ENCODE data around the gene COX6B2. TPM values are rescaled to one million over a fixed set of nuclear protein-coding genes. Genes with fewer than 3 reads are reported as not detected.

COX6B2 gene
- total RNA-seq, 1 experiment from 2014 or later = 0.80 TPM

DNA sequence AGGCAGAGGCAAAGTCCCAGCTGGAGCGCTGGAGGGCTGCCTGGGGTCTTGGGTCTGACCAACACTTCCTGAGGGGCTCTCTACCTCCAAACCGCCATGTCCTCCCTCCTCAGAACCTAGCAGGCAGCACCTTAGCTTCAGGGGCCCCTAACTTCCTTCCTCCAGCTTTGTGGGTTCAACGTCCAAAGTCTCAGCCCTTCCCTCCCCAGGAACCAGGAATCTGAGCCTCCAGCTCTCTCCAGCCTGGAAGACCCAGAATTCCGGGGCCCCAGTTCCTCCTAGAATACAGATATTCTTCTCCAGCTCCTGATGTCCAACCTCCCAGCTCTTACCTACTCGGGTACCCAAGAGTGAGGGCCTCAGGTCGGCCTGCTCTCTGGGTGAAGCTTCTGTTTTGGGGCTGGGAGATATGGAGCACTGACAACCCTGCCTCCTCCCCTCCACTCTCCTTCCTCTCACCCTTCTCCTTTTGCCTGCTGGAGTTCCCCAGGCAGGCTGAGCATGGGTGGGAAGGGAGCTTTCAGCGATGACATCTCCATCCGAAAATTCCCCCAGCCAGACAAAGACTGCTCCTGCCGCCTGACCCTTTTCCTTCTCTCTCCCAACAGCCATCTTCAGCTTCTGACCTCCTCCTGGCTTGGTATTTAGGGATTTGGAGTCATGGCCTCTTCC lies 32.9 kb downstream of the COX6B2 start:
- no peak overlapping the region for H3K4me3 ChIP-seq (ENCODE audit: low read length)
- BruUV-seq (replicated peaks) = no TSS peak
- CTCF ChIA-PET = no interaction called here
- intact Hi-C loops (cut with micrococcal nuclease) = no loop called here
- TF ChIP-seq EZH2phosphoT487 (IDR thresholded peaks at IDR 0.05; ENCODE audit: borderline replicate concordance, low read length) = no peak
- TF ChIP-seq EZH2 (IDR thresholded peaks at IDR 0.05; ENCODE audit: low read length, unreplicated experiment) = no peak
- TF ChIP-seq, protein P1, sequence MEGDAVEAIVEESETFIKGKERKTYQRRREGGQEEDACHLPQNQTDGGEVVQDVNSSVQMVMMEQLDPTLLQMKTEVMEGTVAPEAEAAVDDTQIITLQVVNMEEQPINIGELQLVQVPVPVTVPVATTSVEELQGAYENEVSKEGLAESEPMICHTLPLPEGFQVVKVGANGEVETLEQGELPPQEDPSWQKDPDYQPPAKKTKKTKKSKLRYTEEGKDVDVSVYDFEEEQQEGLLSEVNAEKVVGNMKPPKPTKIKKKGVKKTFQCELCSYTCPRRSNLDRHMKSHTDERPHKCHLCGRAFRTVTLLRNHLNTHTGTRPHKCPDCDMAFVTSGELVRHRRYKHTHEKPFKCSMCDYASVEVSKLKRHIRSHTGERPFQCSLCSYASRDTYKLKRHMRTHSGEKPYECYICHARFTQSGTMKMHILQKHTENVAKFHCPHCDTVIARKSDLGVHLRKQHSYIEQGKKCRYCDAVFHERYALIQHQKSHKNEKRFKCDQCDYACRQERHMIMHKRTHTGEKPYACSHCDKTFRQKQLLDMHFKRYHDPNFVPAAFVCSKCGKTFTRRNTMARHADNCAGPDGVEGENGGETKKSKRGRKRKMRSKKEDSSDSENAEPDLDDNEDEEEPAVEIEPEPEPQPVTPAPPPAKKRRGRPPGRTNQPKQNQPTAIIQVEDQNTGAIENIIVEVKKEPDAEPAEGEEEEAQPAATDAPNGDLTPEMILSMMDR (conservative IDR thresholded peaks at IDR 0.05; ENCODE audit: low read depth, low read length) = no peak
- H3K9ac ChIP-seq (ENCODE audit: low read length) = no peak overlapping the region
- POLR2A ChIA-PET (ENCODE audit: unreplicated experiment) = interaction anchor here (0.6 kb wide), 1 partner anchor 18 kb away, joined by 4 read pairs; the partner anchor contains the start of gene KMT5C
- H3K79me2 ChIP-seq (ENCODE audit: low read length) = no peaks in the 10 kb centered on the region
- no peak overlapping the region for H2AFZ ChIP-seq (ENCODE audit: low read length)
- no peaks in the 10 kb centered on the region for H3K27me3 ChIP-seq (ENCODE audit: low read length)
- DNase-seq = no peak
- no peaks in the 10 kb centered on the region for H4K20me1 ChIP-seq (ENCODE audit: low read length)
- no peaks in the 10 kb centered on the region for H3K4me1 ChIP-seq (ENCODE audit: insufficient read depth, low read length)
- H3K9me2 ChIP-seq (replicated peaks; ENCODE audit: low read length) = no peaks in the 10 kb centered on the region
- H3F3A ChIP-seq (ENCODE audit: low read length, unreplicated experiment) = no peaks in the 10 kb centered on the region
- H3K4me2 ChIP-seq (ENCODE audit: low read length) = no peak overlapping the region
- no peak for ATAC-seq
- H3K27ac ChIP-seq (ENCODE audit: low read length) = no peak overlapping the region
- no peaks in the 10 kb centered on the region for H3K36me3 ChIP-seq (ENCODE audit: low read depth, low read length)
- no peaks in the 10 kb centered on the region for H3K9me3 ChIP-seq (ENCODE audit: low read length)

DNA sequence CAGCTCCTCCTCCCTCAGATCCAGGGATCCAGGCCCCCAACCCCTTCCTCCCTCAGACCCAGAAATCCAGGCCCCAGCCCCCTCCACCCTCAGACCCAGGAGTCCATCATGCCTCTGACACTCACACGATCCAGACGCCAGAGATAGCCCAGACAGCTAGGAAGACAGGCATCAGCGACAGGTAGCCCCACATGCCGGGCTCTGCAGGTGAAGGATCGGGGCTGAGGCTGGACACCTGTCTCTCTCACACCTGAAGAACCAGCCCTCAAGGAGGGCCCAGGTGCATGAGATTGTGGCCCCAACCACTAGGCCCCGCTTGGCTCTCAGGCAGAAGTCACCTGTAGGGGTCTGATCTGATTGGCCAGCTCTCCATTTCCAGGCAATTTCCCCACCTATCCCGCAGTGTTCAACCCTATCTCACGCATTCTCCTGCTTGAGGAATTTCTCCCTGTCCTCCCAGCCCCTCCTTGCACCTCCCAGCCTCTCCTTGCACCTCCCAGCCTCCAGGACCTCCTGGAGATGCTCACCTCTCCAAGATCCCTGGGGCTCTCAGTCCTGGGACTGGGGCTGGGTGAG lies 33.6 kb downstream of the COX6B2 start:
- no peak for ATAC-seq
- no TSS peak for BruUV-seq (replicated peaks)
- TF ChIP-seq EZH2phosphoT487 (IDR thresholded peaks at IDR 0.05; ENCODE audit: borderline replicate concordance, low read length) (no peak), EZH2 (IDR thresholded peaks at IDR 0.05; ENCODE audit: low read length, unreplicated experiment) (no peak)
- TF ChIP-seq, protein P1 (conservative IDR thresholded peaks at IDR 0.05; ENCODE audit: low read depth, low read length) = no peak
- DNase-seq = no peak
- Histone ChIP-seq H4K20me1 (ENCODE audit: low read length) (no peaks in the 10 kb centered on the region), H3K27me3 (ENCODE audit: low read length) (no peaks in the 10 kb centered on the region), H3K4me2 (ENCODE audit: low read length) (no peak overlapping the region), H3K27ac (ENCODE audit: low read length) (no peak overlapping the region), H3K36me3 (ENCODE audit: low read depth, low read length) (no peaks in the 10 kb centered on the region), H3K9me2 (replicated peaks; ENCODE audit: low read length) (no peaks in the 10 kb centered on the region), H3K9ac (ENCODE audit: low read length) (no peak overlapping the region), H3K9me3 (ENCODE audit: low read length) (no peaks in the 10 kb centered on the region), H3F3A (ENCODE audit: low read length, unreplicated experiment) (no peaks in the 10 kb centered on the region), H3K4me3 (ENCODE audit: low read length) (no peak overlapping the region), H2AFZ (ENCODE audit: low read length) (no peak overlapping the region), H3K79me2 (ENCODE audit: low read length) (no peaks in the 10 kb centered on the region), H3K4me1 (ENCODE audit: insufficient read depth, low read length) (no peaks in the 10 kb centered on the region)
- intact Hi-C loops (cut with micrococcal nuclease) = no loop called here
- ChIA-PET POLR2A (ENCODE audit: unreplicated experiment) (interaction anchor here (0.6 kb wide), 1 partner anchor 18 kb away, joined by 4 read pairs; the partner anchor contains the start of gene KMT5C), CTCF (no interaction called here)

DNA sequence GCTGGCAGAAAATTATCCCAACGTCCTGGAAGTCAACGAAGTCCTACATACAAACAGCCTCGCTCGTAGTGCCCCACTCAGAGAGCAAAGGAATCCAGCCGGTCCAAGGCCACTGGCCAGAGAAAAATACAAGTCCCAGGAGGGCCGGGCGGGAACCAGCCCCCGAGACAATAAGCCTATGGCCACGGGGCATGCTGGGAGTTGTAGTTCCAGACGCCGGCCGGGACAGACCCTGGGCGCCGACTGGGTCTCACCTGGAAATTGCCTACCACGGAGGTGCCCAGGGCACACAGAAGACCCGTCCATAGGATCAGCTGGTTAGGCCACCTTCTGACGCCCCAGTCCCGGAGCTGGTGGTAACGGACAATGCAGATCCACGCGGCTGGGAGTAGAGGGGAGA lies 34.7 kb downstream of the COX6B2 start:
- peak; percentile 37; the same call in 1 of the 2 replicates for ATAC-seq
- no peak overlapping the region for H3K9ac ChIP-seq (ENCODE audit: low read length)
- ChIA-PET CTCF (no interaction called here), POLR2A (ENCODE audit: unreplicated experiment) (no interaction called here)
- BruUV-seq (replicated peaks) = no TSS peak
- intact Hi-C loops (cut with micrococcal nuclease) = no loop called here
- no peaks in the 10 kb centered on the region for H3K9me3 ChIP-seq (ENCODE audit: low read length)
- H4K20me1 ChIP-seq (ENCODE audit: low read length) = no peaks in the 10 kb centered on the region
- TF ChIP-seq, protein P1 (conservative IDR thresholded peaks at IDR 0.05; ENCODE audit: low read depth, low read length) = no peak
- no peak for TF ChIP-seq EZH2phosphoT487 (IDR thresholded peaks at IDR 0.05; ENCODE audit: borderline replicate concordance, low read length)
- H3K27ac ChIP-seq (ENCODE audit: low read length) = no peak overlapping the region
- no peaks in the 10 kb centered on the region for H3K79me2 ChIP-seq (ENCODE audit: low read length)
- H3K9me2 ChIP-seq (replicated peaks; ENCODE audit: low read length) = no peaks in the 10 kb centered on the region
- DNase-seq = no peak
- no peaks in the 10 kb centered on the region for H3F3A ChIP-seq (ENCODE audit: low read length, unreplicated experiment)
- no peak overlapping the region for H3K4me3 ChIP-seq (ENCODE audit: low read length)
- no peaks in the 10 kb centered on the region for H3K4me1 ChIP-seq (ENCODE audit: insufficient read depth, low read length)
- H2AFZ ChIP-seq (ENCODE audit: low read length) = no peak overlapping the region
- H3K27me3 ChIP-seq (ENCODE audit: low read length) = no peaks in the 10 kb centered on the region
- no peaks in the 10 kb centered on the region for H3K36me3 ChIP-seq (ENCODE audit: low read depth, low read length)
- no peak overlapping the region for H3K4me2 ChIP-seq (ENCODE audit: low read length)

Measured in PC-3 (cell line).